HG03280 (cell line): ENCODE results near the gene STAT1.
"Not testable (repeated sequence)": the region's sequence is repeated elsewhere in the genome, so short reads cannot be mapped to it uniquely, and the experiment has no call there.

Source experiments
- ATAC-seq: cut with Tn5 transposase; IDR thresholded peaks from one replicate; pipeline ENCODE4 v1.9.1; 2021; ENCODE audit warnings: mild to moderate bottlenecking, moderate library complexity; ENCODE audit not compliant: unreplicated experiment

STAT1 gene

GRCh38 chr2:191009541-191010374 is 4.2 kb downstream of the STAT1 start:
- no peak for ATAC-seq

- ATAC-seq: no peak
Measured at GRCh38 chr2:191008286-191008685, 5.7 kb downstream of the STAT1 start.

DNA sequence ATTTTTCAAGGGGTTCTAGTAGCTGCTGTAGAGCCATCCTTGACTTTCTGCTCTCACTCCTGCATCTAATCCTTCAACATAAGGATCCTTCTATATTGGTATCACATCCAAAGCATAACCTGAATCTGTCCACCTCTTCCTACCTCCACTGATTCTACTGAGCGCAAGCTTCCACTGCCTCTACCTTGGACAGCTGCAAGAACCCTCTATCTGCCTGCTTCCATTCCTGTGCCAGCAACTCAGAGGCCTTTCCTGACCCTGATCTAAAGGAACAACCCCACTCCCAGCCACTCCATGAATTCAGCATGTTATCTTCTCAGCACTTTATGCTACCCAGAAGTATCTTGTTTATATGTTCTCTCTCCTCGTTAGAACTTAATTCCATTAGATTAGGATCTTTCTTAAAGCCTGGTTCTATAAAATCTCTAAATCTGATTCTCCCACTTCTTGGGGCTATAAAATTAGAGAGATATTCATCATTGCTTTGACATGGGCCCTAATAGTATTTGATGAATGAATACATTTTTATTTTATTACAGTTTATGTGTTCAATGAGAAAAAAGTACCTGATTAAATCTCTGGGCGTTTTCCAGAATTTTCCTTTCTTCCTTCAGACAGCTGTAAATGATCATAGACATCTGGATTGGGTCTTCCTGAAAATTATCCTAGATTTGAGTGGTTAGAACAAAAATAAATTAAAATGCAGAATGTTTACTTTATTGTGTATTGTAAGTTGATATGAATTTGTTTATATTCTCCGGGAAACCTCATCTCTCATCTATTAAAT is 6.8 kb downstream of the STAT1 start:
- no peak for ATAC-seq

DNA sequence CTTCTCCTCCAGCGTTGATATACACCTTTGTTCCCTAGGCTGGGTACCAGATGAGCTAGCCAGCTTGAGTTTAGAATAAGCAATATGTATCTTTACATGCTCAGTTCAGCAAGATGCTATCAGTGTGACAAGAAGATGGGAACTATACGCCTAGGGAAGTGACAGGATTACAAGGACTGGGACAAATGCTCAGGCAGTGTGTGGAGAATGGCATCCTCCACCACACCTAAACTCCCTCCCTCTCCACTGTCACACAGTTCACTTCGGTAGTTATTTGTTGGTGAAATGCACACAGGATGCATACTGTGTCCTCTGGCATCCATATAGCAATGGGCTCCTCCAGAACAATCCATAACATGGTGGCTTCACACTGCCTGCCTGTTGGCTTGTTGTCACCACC is 7.7 kb downstream of the STAT1 start:
- no peak for ATAC-seq

- ATAC-seq: no peak
Measured at GRCh38 chr2:191003405-191004309, 10.3 kb downstream of the STAT1 start.

- ATAC-seq: no peak
Measured at GRCh38 chr2:191001624-191002023, 12.3 kb downstream of the STAT1 start.

- no peak for ATAC-seq
Measured at GRCh38 chr2:191001032-191001431, 12.9 kb downstream of the STAT1 start.

- ATAC-seq: no peak
Measured at GRCh38 chr2:190999949-191000665, 13.9 kb downstream of the STAT1 start.

DNA sequence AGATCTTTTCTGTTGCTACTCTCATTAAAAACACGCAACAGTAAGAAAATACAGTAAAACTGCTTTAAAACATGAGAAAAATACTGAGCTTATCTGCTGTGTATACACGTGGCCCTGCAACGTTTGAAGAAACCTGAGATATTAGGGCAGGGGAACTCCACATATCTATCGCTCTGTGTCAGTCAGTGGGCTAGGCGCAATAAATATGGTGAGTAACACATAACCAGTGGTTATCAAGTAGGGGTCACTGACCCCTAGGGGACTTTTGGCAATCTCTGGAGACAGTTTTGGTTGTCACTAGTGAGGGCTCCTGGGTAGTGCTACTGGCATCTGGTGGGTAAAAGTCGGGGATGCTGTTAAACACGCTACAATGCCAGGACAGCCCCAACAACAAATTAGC is 14.9 kb downstream of the STAT1 start:
- ATAC-seq: no peak

DNA sequence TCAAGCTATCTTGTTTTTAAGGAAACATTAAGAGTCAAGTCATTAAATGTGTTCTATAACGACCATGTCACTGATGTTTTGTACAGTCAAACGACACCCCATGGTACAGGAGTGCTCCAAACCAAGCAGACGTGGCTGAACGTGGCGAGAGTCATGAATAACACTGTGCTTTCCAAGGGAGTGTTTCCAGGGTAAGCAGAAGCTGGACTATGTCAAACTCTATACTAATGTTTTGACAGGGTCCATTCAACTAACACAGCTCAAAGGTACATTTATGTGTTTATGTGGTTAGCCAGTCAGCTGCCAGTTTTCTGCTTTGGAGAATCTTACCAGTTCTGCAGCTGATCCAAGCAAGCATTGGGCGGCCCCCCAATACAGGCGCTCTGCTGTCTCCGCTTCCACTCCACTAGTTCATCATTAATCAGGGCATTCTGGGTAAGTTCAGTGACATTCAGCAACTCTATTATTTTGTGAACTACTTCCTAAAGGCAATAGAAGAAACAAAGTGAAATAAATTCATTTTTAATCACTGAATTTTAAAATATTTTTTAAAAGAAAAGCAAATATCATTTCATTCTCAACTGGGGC is 16.4 kb downstream of the STAT1 start:
- no peak for ATAC-seq

- no peak for ATAC-seq
Measured at GRCh38 chr2:190996947-190997346, 17.0 kb downstream of the STAT1 start.

- no peak for ATAC-seq
Measured at GRCh38 chr2:190996338-190996946, 17.5 kb downstream of the STAT1 start.

DNA sequence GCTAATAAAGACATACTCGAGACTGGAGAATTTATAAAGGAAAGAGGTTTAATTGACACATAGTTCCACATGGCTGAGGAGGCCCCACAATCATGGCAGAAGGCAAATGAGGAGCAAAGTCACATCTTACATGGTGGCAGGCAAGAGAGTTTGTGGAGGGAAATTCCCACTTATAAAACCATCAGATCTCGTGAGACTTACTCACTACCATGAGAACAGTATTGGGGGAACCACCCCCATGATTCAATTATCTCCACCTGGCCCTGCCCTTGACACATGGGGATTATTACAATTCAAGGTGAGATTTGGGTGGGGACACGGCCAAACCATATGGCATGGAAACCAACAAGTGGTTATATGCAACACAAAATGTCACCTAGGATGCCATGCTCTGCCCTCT is 18.7 kb downstream of the STAT1 start:
- ATAC-seq: not testable (repeated sequence)

- ATAC-seq: no peak
Measured at GRCh38 chr2:190994148-190994547, 19.8 kb downstream of the STAT1 start.

GRCh38 chr2:190993292-190993643 is 20.7 kb downstream of the STAT1 start:
- no peak for ATAC-seq

DNA sequence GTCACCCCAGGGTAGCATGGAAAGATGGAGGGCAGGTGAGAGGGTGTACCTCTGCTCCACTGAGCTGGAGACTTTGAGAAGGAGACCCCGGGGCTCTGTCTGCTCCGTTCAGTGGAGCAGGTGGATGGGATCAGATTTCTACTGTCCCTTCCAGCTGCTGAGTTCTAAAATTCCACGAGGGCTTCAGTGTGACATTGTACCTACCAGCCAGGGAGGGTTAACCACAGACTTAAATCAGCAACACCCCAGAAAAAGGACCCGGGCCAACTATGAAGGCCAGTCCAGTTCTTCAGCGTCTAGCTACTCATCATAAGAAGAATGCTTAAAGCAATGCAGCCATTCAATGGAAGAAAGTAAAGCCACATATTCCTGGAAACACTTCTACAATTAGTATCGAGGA is 23.8 kb downstream of the STAT1 start:
- ATAC-seq: no peak

- ATAC-seq: no peak
Measured at GRCh38 chr2:190988910-190989309, 25.1 kb downstream of the STAT1 start.

GRCh38 chr2:190987938-190988337 is 26.0 kb downstream of the STAT1 start:
- ATAC-seq: no peak

- ATAC-seq: no peak
Measured at GRCh38 chr2:190987116-190987515, 26.9 kb downstream of the STAT1 start.
